Adrenal gland (tissue), 5 donors: ENCODE data around the gene HIRIP3.

ENCODE experiments used
- POLR2A ChIP-seq, 2 donors: fragments of 450-650 bp; IDR thresholded peaks; one replicate each; pipeline ENCODE4 v1.6.1; 2017; ENCODE audit warnings: antibody characterized with exemption in 2 of 2, mild to moderate bottlenecking in 2 of 2, moderate library complexity in 1 of 2
- TF ChIP-seq, protein P1 (sequence below), 6 experiments: fragments of 450-650 bp in 4 of 6; fragments of 200-600 bp in 2 of 6; sonication (generic) in 1 of 6; IDR thresholded peaks; 1 replicate in 5 of 6; 2 replicates in 1 of 6; pipeline versions ENCODE4 v1.5.1 to v1.8.0; 2016 to 2021; ENCODE audit warnings: antibody characterized with exemption in 6 of 6, mild to moderate bottlenecking in 2 of 6, moderate library complexity in 1 of 6
- donor health status: DM: no; HTN: no; CAD: no.

DNA sequence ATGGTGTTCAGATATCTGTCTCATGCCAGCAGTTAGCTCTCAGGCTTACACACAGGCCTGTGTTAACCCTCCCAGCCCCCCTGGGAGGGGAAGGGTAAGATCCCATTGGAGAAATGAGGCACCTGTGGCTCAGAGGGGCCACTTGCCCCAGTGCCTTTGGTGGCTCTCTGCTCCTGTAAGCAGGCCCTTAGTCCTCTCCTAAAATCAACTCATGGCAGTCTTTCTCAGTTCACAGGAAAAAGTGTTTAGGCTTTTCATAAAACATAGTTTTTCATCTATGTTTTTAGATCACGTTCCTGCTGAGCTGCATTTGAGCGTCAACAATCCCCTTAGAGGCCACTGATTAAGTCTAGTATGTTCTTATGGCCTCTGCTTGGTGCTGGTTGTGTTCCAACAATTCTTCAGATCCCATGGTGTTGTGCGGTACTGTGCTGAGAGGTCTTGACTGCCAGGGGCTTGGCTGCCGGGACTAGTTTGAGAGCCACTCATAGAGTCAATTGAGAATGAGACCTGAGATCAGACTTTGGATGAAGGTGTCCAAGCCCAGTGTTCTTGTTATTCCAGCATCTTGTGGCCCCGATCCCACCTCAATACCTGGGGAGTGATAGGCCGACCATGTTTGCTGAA is 11.2 kb downstream of the HIRIP3 start:
- TF ChIP-seq, protein P1, sequence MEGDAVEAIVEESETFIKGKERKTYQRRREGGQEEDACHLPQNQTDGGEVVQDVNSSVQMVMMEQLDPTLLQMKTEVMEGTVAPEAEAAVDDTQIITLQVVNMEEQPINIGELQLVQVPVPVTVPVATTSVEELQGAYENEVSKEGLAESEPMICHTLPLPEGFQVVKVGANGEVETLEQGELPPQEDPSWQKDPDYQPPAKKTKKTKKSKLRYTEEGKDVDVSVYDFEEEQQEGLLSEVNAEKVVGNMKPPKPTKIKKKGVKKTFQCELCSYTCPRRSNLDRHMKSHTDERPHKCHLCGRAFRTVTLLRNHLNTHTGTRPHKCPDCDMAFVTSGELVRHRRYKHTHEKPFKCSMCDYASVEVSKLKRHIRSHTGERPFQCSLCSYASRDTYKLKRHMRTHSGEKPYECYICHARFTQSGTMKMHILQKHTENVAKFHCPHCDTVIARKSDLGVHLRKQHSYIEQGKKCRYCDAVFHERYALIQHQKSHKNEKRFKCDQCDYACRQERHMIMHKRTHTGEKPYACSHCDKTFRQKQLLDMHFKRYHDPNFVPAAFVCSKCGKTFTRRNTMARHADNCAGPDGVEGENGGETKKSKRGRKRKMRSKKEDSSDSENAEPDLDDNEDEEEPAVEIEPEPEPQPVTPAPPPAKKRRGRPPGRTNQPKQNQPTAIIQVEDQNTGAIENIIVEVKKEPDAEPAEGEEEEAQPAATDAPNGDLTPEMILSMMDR (IDR thresholded peaks at IDR 0.05): no peak
- TF ChIP-seq POLR2A (IDR thresholded peaks at IDR 0.05): no peak
